HTR-8/SVneo (cell line): ENCODE measurements around the gene LRRC45.

ENCODE experiments used
- DNase-seq: peaks from one replicate; pipeline ENCODE4 v3.0.0; 2011; ENCODE audit warnings: low spot score, mixed read lengths; ENCODE audit not compliant: insufficient read length
- FAIRE-seq: peaks from 2 replicates; lab custom pipeline; 2011; peaks lifted over from hg19 to GRCh38; lab: Jason Lieb, UNC

The LRRC45 gene

DNA sequence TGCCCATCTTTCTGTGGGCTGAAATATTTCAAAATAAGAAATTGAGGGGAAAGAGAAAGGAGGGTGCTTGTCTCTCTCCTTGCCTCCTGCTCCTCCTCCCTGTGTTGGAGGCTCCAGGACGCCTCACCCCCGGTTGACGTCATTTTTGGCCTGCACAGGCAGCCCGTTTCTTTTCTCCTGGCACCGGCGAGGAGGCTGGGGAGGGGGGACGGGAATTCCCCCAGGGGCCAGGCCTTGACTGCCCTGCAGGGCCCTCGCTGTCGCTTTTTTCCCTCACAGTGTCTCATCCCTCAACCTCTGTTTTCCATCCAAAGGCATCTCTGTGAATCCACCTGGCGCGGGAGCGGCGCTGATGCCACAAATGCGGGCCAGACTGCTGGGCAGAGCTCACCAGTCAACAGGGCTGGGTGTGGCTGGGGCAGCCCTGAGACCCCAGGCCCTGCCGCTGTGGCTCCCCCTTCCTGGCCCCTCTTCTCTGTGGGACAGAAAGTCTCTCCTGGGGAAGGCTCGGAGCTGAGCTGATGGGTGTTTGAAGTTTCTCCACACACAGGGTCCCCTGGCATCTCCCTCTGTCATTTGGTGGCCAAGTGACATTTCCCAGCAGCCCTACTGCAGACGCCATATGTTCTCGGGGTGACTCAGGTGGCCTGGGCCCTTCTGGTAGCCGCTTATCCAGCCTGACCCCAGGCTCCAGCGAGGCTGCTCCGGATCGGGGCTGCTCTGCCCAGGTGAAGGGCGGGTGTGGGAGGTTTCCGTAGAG lies 16.5 kb upstream of the LRRC45 start:
- FAIRE-seq (no peak), DNase-seq (no peak)

DNA sequence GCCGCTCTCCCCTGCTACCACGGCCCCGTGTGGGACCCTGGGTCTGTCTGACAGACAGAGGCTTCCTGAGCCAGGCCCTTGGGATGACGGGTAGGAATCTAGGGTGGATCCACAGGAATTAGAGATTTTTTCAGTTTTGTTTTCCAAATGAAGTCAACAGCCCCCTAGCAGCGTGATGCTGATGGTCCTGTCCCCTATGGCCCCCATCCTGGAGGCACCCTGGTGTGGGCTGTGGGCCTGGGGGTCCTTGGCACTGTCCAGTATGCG lies 15.9 kb upstream of the LRRC45 start:
- no peak for FAIRE-seq

DNA sequence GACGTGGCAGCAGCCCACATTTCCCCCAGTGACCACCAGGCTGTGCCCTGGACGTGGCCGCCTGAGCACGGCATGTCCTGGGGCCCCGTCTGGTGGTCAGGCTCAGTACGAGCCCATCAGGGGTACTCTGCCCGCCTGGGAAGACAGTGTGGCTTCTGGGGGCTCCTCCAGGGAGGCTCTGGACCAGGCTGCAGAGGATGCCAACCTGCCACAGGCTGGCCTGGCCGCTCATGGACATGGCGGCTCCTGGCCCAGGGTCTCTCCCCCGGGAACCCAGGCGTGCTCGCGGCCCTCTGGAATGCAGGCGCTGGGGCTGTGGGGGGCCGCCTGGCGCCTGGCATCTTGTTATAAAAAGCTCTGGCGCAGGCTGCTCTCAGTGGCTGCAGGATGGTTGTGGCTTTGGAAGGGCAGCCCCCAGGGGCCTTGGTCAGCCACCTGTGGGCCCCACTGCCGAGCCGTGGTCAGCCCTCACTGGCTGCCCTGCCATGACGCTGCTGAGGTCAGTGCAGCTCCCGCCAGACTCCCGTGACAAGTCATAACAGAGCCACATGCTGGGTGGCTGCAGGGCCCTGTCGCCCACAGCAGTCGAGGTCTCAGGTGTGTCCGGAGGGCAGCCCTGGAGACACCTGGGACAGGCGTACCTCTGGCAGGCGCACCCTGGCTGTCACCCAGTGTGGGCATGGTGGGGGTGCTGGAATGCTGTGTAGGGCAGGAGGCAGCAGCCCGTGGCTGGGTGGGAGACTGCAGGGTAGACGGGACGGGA lies 15.4 kb upstream of the LRRC45 start:
- DNase-seq (no peak), FAIRE-seq (no peak)

More for the DNA sequence above, 15.9 kb upstream of the LRRC45 start:
- DNase-seq, result no peak

DNA sequence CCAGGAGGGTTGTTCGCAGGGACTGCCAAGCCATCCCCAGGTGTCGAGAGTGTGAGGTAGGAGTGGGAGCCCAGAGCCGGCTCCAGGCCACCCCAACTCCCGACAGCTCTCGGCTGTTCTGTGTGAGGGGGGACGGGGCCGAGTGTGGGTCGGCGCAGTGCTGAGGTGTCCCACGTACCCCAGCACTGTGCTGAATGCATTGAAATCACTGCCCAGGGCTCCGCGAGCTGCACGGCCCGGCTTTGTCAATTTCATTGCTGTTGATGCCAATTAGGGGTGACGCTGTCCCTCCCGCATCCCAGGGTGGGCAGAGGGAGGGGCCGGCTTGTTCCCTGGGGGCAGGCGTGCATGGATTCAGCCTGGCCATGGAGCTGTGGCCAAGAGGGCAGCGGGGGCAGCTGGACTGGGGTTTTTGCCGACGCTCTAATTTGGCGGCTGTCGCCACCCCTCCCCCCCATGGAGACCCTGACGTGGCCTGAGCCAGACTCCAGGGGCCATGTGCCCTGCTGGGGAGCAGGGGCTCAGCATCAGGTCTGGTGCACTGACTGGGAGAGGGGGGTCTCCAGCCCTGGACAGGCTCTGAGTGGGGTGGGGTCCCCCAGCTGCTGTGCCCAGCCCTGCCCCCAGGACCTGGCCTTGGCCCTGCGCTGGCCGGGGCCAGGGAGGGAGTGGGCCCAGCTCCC lies 14.7 kb upstream of the LRRC45 start:
- FAIRE-seq, result no peak
- no peak for DNase-seq

DNA sequence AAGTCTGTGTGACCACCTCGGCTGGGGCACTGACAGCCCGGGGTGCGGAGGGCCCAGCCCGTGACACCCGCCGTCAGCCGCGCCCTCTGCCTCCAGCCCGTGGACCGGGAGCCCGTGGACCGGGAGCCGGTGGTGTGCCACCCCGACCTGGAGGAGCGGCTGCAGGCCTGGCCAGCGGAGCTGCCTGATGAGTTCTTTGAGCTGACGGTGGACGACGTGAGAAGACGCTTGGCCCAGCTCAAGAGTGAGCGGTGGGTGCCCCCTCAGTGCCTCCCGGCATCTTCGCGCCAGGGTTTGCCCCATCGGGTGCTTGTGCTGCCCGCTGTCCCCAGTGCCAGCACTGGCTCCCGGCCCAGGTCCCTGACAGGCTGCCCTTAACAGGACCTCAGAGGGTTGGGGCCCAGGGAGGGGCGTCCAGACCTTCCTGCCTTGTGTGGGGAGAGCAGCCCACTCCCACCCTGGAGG lies 14.1 kb upstream of the LRRC45 start:
- DNase-seq, result no peak
- no peak for FAIRE-seq

DNA sequence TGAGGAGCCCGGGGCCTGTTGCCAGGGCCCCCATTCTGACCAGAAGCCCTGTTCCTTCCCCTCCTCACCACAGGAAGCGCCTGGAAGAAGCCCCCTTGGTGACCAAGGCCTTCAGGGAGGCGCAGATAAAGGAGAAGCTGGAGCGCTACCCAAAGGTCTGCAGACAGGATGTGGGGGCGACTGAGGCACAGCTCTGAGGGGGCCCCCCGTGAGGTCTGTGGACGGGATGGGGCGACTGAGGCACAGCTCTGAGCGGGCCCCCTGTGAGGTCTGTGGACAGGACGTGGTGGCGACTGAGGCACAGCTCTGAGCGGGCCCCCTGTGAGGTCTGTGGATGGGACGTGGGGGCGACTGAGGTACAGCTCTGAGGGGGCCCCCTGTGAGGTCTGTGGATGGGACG lies 13.7 kb upstream of the LRRC45 start:
- DNase-seq (no peak), FAIRE-seq (no peak)

GRCh38 chr17:82010575-82011525 lies 12.3 kb upstream of the LRRC45 start:
- no peak for DNase-seq
- no peak for FAIRE-seq

- DNase-seq (no peak), FAIRE-seq (no peak)
These were observed 11.4 kb upstream of the LRRC45 start for GRCh38 chr17:82011617-82012187.

DNA sequence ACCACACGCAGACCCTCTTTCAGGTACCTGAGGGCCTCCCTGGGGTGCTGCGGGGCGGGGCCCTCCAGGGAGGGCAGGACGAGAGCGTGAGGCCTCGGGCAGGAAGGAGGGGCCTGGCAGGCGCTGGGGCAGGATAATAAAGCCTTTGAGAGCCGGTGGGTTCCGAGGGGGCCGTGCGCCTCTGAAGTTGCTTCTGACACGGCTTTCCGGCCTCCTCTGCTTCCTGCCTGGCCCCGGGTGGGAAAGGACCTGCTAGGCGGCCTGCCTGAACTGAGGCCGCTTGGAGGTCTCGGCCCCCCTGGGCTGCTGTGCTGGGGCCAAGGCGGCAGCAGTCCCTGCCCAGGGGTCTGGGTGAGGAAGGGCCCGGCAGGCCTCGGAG lies 10.9 kb upstream of the LRRC45 start:
- DNase-seq (no peak), FAIRE-seq (no peak)

GRCh38 chr17:82012640-82013295 lies 10.3 kb upstream of the LRRC45 start:
- FAIRE-seq, result no peak
- DNase-seq, result no peak

DNA sequence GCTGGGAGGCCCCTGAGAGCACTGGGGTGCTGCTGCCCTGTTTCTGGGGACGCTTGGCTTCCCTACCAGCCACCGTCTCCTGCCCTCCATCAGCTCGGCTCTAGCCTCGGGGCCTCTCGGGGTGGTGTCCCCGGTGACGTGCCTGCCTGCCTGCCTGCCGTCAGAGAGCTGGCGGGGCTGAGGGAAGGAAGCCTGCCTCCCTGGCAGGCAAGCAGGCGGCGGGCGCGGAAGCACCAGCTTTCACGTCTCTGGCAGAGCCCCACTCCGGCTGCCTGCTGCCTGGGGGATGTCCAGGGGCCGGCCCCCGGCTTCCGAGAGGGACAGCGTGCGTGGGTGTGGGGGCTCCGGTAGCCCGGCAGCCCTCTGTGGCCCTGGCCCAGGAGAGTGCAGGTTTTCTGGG lies 9.8 kb upstream of the LRRC45 start:
- DNase-seq, result no peak
- FAIRE-seq, result no peak

DNA sequence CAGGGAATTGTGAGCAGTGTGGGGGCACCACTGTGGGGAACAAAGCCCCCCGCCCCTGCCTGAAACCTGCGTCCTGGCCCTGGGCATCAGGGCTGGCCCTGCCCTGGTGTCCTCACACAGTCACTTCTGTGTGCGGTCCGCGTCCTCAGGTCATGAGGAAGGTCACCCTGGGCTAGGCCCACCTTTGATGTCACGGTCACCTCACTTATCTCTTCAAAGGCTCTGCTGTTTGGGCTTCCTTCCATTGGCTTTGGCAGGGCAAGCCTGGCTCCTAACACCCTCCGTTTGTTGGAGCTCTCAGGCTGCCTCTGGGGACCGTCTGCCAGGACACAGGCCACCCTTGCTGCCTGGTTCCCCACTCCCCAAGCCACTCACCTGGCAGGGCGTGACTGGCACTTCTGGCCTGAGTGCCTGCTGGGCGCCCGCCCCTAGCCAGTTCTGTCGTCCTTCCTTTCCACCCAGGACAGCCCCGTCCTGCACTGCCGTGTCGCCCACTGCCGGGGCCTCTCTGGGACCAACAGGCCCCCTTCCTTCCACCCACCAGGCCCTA lies 9.3 kb upstream of the LRRC45 start:
- DNase-seq, result no peak
- no peak for FAIRE-seq

DNA sequence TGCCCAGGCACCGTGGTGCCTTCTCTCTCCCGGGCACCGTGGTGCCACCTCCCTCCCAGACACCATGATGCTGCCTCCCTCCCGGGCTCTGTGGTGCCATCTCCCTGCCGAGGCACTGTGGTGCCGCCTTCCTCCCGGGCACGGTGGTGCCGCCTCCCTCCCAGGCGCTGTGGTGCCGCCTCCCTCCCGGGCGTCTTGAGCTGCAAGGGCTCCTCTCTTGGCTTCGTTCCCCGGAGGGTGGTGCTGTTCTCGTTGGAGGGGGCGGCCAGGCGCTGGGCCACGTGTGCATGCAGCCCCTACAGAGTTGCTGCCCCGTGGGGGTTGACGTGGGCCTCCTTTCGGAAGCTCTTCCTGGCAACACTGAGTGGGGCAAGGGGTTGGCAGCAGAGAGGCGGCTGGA lies 8.7 kb upstream of the LRRC45 start:
- FAIRE-seq (no peak), DNase-seq (no peak)

DNA sequence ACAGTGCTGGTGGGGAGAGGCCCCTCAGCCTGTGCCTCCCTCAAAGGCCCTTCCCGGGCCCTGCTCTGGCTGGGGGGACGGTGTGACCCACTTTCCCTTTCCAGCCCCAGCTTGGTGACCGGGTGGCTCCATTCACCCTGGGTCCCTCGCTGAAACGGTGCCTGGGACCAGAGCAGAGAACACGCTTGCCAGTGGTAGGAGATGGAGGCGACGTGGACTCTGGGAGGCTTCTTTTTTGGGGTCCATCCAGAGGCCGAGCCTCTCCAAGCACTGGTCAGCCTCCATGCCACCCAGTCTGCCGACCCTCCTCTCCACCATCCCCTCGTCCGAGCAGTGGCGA lies 8.2 kb upstream of the LRRC45 start:
- DNase-seq (no peak), FAIRE-seq (no peak)

DNA sequence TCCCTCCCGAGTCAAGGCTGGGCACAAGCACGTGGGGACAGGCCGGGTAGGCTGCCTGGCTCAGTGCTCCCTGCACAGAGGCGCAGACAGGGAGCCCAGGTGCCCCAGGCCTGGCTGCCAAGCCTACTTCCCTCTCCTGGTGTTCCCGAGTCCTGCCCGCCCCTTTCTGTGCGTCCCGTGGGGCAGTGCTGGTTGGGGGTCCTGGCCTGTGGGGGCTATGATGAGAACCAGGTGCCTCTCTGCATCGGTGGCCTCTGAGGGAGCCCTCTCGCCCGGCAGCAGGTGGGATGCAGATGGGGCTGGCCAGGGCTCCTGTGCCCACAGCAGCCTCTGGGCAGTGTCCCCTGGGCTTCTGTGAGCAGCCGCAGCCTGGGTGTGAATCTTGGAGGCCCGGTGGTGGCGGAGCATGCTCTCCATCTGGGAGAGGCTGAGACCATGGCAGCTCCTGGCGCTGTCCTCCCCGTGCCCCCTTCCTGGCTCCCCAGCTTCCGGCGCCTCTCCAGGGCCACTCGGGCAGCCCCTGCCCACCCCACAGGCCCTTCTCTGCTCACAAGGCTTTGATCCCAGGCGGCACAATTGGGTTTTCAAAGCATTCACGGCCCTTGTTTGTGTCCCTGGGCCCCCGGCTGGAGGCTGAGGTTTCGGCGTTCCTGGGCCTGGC lies 7.7 kb upstream of the LRRC45 start:
- FAIRE-seq (no peak), DNase-seq (no peak)

GRCh38 chr17:82016061-82016874 lies 6.8 kb upstream of the LRRC45 start:
- no peak for FAIRE-seq
- DNase-seq, result no peak

DNA sequence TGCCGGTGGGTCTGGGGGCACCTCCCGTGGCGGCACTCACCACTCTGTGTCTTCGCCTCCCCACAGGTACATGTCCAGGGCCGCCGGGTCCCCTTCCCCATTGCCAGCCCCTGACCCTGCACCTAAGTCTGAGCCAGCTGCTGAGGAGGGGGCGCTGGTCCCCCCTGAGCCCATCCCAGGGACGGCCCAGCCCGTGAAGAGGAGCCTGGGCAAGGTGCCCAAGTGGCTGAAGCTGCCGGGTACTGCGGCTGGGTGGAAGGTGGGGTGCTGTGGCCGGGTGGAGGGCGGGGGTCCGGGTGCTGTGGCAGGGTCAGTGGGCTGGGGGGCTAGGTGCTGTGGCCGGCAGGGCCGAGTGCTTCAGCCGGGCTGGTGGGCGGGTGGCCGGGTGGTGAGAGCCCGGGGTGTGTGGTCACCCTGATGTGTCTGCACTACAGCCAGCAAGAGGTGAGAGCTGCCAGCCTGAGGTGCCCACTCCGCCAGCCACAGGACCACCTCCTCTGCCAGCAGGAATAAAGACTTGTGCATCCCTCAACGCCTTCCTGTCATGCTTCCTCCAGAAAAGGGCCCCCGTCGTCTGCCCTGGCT lies 6.1 kb upstream of the LRRC45 start:
- FAIRE-seq (no peak), DNase-seq (no peak)
